Pericardium fibroblast (primary cell): ENCODE results near the gene HPX. TPM values are rescaled to one million over a fixed set of nuclear protein-coding genes. Genes with fewer than 3 reads are reported as not detected.

Experiments used
- total RNA-seq: library from RNA; depleted of rRNA; stranded (reverse); fragments of >200 nt; gene quantifications from 2 replicates; pipeline ENCODE4 v1.2.3, GENCODE V29; 2015

Gene HPX
- not detected in 2 replicates for total RNA-seq

GRCh38 chr11:6440906-6441358, at the start of gene HPX:
HPX (minus strand) TSS chr11:6440987; CDS start chr11:6440963, 24 bp downstream.

GRCh38 chr11:6481012-6481923, 40.5 kb upstream of the HPX start, which contains the start of the genes ARFIP2 and TIMM10B:
ARFIP2 (minus strand) TSS chr11:6481331; CDS start chr11:6480421, 910 bp downstream.
TIMM10B (plus strand) TSS chr11:6481501; CDS start chr11:6481517, 16 bp downstream.

GRCh38 chr11:6473451-6474412, 32.9 kb upstream of the HPX start, which contains the start of gene TRIM3:
TRIM3 (minus strand) TSS chr11:6473941; CDS start chr11:6465695, 8,246 bp downstream.

GRCh38 chr11:6419009-6419631, 21.7 kb downstream of the HPX start, which contains the start of gene APBB1:
APBB1 (minus strand) TSS chr11:6419094; CDS start chr11:6411347, 7,747 bp downstream.

GRCh38 chr11:6389905-6390717, 50.7 kb downstream of the HPX start, which contains the start of gene SMPD1:
SMPD1 (plus strand) TSS chr11:6390474; CDS start chr11:6390599, 125 bp downstream.

Other genes starting within 250 kb of the HPX start
- not detected in 2 replicates for gene OR52W1, start 241.8 kb downstream of the HPX start, total RNA-seq
- not detected in 2 replicates for gene C11orf42, start 235.4 kb downstream of the HPX start, total RNA-seq
- 12.1 and 13.3 TPM in 2 replicates for gene FHIP1B, start 206.4 kb downstream of the HPX start, total RNA-seq
- not detected in 2 replicates for gene CNGA4, start 201.9 kb downstream of the HPX start, total RNA-seq
- not detected in 2 replicates for gene CCKBR, start 181.1 kb downstream of the HPX start, total RNA-seq
- gene CAVIN3, start 120.5 kb downstream of the HPX start, total RNA-seq, result 460 and 641 TPM in 2 replicates
- 43.7 and 67.0 TPM in 2 replicates for gene SMPD1, start 50.5 kb downstream of the HPX start, total RNA-seq
- 34.5 and 36.4 TPM in 2 replicates for gene APBB1, start 21.9 kb downstream of the HPX start, total RNA-seq
- 11.8 and 16.0 TPM in 2 replicates for gene TRIM3, start 33.0 kb upstream of the HPX start, total RNA-seq
- 35.7 and 56.1 TPM in 2 replicates for gene ARFIP2, start 40.3 kb upstream of the HPX start, total RNA-seq
- 26.4 and 33.3 TPM in 2 replicates for gene TIMM10B, start 40.5 kb upstream of the HPX start, total RNA-seq
- 1.4 and 3.0 TPM in 2 replicates for gene DNHD1, start 56.3 kb upstream of the HPX start, total RNA-seq
- 3.3 and 7.6 TPM in 2 replicates for gene RRP8, start 162.6 kb upstream of the HPX start, total RNA-seq
- gene ILK, start 162.8 kb upstream of the HPX start, total RNA-seq, result 101 and 178 TPM in 2 replicates
- 113 and 151 TPM in 2 replicates for gene TAF10, start 171.2 kb upstream of the HPX start, total RNA-seq
- 40.1 and 46.0 TPM in 2 replicates for gene TPP1, start 178.4 kb upstream of the HPX start, total RNA-seq
- gene DCHS1, start 214.8 kb upstream of the HPX start, total RNA-seq, result 2.3 TPM in 2 replicates
- 25.2 and 44.6 TPM in 2 replicates for gene MRPL17, start 242.4 kb upstream of the HPX start, total RNA-seq